Stimulated activated CD8-positive, alpha-beta memory T cell treated with anti-CD3 and anti-CD28 coated beads, Interleukin-2, amount 100 ng/mL, for 48 hours (primary cell): ENCODE data around the gene CEP152.
A peak's percentile ranks its signal among the peaks of the same experiment; 100 is the strongest.
"Not testable (repeated sequence)": the region's sequence is repeated elsewhere in the genome, so short reads cannot be mapped to it uniquely, and the experiment has no call there.

Experiments used
- DNase-seq, 2 donors: peaks; one replicate each; pipeline ENCODE4 v3.0.0-alpha.2; 2020; ENCODE audit warnings: low read depth in 2 of 2

The CEP152 gene, protein sequence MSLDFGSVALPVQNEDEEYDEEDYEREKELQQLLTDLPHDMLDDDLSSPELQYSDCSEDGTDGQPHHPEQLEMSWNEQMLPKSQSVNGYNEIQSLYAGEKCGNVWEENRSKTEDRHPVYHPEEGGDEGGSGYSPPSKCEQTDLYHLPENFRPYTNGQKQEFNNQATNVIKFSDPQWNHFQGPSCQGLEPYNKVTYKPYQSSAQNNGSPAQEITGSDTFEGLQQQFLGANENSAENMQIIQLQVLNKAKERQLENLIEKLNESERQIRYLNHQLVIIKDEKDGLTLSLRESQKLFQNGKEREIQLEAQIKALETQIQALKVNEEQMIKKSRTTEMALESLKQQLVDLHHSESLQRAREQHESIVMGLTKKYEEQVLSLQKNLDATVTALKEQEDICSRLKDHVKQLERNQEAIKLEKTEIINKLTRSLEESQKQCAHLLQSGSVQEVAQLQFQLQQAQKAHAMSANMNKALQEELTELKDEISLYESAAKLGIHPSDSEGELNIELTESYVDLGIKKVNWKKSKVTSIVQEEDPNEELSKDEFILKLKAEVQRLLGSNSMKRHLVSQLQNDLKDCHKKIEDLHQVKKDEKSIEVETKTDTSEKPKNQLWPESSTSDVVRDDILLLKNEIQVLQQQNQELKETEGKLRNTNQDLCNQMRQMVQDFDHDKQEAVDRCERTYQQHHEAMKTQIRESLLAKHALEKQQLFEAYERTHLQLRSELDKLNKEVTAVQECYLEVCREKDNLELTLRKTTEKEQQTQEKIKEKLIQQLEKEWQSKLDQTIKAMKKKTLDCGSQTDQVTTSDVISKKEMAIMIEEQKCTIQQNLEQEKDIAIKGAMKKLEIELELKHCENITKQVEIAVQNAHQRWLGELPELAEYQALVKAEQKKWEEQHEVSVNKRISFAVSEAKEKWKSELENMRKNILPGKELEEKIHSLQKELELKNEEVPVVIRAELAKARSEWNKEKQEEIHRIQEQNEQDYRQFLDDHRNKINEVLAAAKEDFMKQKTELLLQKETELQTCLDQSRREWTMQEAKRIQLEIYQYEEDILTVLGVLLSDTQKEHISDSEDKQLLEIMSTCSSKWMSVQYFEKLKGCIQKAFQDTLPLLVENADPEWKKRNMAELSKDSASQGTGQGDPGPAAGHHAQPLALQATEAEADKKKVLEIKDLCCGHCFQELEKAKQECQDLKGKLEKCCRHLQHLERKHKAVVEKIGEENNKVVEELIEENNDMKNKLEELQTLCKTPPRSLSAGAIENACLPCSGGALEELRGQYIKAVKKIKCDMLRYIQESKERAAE (N-terminal part only)

GRCh38 chr15:48810414-48811324, at the start of gene CEP152:
CEP152 (minus strand) TSS chr15:48811069; CDS start chr15:48805649, 5,420 bp downstream.
- DNase-seq = peak; percentile 95 to 96

GRCh38 chr15:48859426-48859825, 48.6 kb upstream of the CEP152 start:
- no peak for DNase-seq

- DNase-seq = no peak
These were observed 47.5 kb upstream of the CEP152 start for GRCh38 chr15:48858401-48858800.

- no peak for DNase-seq
These were observed 46.1 kb upstream of the CEP152 start for GRCh38 chr15:48856942-48857341.

DNA sequence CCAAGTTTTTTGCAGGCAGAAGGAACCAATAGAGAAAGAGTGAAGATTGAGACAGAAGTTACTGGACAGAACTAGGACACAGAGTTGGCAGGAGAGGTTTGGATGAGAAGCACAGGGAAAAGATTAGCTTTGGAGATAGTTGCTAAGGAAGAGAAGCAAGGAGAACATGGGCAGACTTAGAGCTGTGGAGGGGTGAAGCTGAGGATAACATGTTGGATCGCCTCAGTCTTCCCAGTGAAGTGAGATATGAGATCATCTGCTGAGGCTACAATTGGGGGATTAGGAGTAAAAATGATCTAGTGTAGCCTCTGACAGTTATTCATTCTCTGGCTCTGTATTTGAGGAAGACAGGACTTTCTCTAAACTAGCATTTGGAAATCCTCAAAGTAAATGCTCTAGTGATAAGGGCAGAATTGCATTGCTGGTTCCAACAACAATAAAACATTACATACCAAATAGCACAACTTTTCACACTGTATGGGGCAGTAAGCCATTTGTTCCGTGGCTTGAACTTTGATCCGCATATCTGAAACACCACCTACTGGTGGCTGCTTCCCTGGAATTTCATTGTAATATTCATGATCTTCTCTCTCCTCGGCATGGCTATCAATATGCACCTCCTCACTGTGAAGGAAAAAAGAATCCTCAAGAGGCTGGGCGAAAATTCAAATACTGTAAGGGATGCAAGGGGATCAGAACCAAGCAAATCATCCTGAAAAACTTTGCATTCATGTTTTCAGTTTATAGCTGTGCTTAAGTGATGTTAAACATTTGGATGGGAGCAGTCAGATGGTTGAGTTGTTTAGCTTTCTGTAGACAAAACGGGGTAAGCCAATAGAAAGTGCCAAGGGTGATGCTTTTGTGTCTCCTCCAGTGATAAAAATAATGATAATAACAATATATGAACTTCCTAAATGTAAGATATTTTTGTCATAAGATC, 44.9 kb upstream of the CEP152 start:
- DNase-seq = no peak

GRCh38 chr15:48854434-48854833, 43.6 kb upstream of the CEP152 start:
- DNase-seq = not testable (repeated sequence)

GRCh38 chr15:48851956-48852355, 41.1 kb upstream of the CEP152 start:
- DNase-seq = no peak

DNA sequence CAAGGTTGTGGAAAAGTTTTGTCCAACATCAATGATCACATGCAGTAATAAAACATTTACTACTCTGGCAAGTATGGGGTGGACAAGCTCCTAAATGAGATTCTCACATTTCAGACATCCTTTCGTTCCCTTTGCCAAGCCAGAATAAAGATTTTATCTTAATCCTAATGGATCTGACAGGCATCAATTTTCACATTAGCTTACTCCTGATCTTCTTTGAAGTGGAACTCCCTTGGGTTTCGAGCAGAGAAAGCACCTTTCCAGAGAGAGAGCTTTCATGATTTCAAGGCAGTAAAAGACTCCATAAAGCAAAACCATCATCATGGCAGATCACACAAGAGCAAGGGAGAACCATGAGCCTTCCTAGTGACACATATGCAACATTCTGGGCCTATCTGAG, 39.8 kb upstream of the CEP152 start:
- no peak for DNase-seq

- DNase-seq = no peak
These were observed 34.3 kb upstream of the CEP152 start for GRCh38 chr15:48845123-48845522.

DNA sequence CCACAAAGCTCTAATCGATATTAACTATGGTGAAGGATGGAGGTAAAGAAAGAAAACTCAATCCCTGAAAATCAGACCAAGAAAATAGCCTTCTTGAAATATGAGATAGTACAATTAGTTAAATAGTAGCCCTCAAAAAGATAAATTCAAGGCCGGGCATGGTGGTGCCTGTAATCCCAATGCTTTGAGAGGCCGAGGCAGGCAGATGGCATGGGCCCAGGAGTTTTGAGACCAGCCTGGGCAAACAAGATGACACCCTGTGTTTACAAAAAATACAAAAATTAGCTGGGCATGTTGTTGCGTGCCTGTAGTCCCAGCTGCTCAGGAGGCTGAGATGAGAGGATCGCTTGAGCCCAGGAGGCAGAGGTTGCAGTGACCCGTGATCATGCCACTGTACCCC, 31.6 kb upstream of the CEP152 start:
- DNase-seq = no peak

GRCh38 chr15:48834756-48835155, 23.9 kb upstream of the CEP152 start:
- DNase-seq = no peak

DNA sequence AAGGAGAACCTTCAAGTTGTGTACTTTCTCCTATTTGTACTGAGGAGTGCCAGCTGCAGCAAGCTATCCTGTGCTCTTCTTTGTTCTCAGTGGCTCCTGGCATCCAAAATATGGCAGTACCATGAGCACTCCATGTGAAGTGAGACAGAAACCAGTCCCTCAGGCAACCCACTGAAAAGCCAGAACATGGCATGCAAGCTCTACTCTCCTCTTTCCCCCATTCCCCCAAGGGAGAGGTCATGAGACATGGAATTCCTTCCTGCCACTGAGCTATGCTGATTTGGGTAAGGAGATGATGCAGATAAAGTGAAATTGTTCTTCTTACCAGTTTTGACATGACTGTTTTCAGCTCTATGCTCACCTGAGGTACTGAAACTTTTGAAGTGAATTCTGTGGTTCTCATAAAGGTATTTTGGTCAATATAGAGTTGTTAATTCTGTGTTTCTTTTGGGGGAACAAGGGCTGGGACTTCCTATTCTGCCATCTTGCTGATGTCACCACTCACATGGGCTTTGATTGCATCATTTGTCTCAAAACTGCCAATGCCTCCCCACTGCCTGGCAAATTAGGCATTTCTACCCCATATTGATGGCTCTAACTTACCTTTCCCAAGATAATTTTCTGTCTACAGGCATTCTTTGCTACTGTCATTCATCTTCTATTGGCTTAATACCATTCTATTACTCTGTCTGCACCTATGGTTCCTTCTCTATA, 22.8 kb upstream of the CEP152 start:
- DNase-seq = no peak

GRCh38 chr15:48832648-48833047, 21.8 kb upstream of the CEP152 start:
- no peak for DNase-seq

- DNase-seq = no peak
These were observed 18.0 kb upstream of the CEP152 start for GRCh38 chr15:48828906-48829305.

- no peak for DNase-seq
These were observed 17.6 kb upstream of the CEP152 start for GRCh38 chr15:48828471-48828870.

GRCh38 chr15:48825075-48825474, 14.2 kb upstream of the CEP152 start:
- no peak for DNase-seq

DNA sequence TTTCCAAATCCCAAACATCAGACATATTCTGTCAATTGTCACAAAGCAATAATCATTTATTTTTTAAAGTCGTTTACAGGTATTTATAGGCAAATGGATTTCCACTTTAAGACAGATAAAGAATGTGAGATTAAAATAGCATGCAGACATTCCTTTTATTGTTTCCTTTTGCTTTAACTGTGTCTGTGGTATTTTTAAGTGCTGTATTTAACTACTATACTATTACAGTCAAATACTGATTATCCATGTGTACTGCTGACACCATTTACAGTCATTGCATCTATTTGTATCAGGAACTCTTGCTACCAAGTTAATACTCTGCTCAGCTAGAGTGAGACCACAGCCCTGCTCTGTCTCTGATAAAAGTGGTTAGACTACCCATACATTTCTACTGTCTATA, 12.8 kb upstream of the CEP152 start:
- no peak for DNase-seq

DNA sequence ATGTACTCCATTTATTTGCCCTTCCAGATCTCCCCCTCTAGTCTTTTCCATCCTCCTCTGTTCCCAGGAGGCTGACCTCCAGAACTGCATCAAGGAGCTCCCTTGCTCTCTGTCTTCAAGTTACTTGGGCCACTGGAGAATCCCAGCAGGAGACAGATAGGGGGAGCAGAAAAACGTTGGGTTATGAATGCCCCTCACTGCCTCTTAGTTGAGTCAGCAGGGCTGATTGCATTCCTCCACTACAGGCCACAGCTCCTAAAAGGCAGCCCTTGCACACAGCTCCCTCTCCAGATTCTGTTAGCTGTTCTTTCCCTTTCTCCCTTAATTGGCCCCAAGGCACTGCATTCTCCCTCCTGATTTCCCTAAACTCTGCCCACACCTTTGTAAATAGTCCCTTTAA, 12.4 kb upstream of the CEP152 start:
- no peak for DNase-seq

- no peak for DNase-seq
These were observed 3.4 kb upstream of the CEP152 start for GRCh38 chr15:48814286-48814685.
